ENCODE data around the gene PIP4K2C.
"Not testable (repeated sequence)": the region's sequence is repeated elsewhere in the genome, so short reads cannot be mapped to it uniquely, and the experiment has no call there.

Gene PIP4K2C

DNA sequence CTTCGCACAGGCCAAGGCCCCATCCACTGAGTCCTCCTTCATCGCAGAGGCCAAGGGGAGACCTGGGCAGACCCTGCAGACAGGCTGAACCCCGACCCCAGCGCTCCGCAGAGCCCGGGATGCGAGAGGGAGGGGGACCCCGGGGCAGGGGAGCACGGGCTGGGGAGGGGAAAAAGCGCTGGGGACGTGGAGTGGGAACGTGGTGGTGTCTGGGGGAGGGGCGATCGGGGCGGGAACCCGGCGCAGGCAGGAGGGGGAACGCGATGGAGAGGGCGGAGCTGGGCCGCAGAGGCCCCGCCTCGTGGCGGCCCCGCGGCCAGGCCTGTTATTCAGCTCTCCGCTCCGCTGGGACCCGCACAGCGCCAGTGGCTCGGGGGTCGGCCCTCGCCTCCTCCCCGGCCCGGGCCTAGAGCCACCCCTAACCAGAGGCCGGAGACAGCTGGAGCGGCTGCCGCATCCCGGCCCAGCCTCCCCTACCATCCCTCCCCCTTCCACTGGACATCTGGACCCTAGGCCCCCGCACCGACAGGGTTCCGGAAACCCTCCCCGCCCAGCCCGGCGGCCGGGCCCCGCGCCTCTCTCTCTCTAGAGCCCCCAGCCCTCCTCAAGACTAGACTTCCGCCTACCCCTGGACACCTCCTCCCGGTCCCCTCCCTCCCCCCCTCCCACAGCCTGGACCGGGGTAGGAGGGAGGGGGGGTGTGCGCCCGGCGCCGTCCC is 20.3 kb downstream of the PIP4K2C start, which contains the start of gene ARHGEF25:
ARHGEF25 (plus strand) TSS at position 328 of the 719 bp plus-strand sequence. CDS start 460 bp downstream, outside the sequence.
- DNase-seq: peak; percentile 54

- DNase-seq: no peak
Measured at GRCh38 chr12:57611827-57612710, 21.1 kb downstream of the PIP4K2C start.

DNA sequence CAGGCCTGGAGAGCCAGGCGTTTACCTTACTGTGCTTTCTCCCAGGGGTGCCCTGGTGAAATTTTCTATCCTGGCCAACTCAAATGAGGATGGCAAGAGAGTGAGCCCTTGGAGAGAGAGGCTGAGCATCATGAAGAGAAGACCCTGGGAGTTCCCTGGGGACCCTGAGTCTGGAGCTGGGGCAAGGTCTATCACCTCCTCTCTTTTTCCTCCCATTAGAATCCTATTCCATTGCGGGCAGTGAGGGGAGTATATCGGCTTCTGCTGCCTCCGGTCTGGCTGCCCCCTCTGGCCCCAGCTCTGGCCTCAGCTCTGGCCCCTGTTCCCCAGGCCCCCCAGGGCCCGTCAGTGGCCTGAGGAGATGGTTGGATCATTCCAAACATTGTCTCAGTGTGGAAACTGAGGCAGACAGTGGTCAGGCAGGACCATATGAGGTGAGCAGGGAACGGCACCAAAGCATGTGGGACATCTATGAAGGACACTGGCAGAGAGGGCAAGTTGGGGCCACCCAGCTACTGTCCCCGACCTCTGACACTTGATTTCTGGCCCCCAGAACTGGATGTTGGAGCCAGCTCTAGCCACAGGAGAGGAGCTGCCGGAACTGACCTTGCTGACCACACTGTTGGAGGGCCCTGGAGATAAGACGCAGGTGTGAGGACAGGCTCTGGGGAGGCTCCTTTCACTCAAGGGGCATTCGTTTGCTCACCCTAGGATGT is 21.9 kb downstream of the PIP4K2C start:
- DNase-seq: no peak

- DNase-seq: no peak
Measured at GRCh38 chr12:57613427-57614109, 22.6 kb downstream of the PIP4K2C start.

GRCh38 chr12:57614178-57614947 is 23.4 kb downstream of the PIP4K2C start:
- DNase-seq: no peak

- no peak for DNase-seq
Measured at GRCh38 chr12:57614948-57615500, 24.0 kb downstream of the PIP4K2C start.

GRCh38 chr12:57615637-57616036 is 24.6 kb downstream of the PIP4K2C start:
- DNase-seq: no peak

DNA sequence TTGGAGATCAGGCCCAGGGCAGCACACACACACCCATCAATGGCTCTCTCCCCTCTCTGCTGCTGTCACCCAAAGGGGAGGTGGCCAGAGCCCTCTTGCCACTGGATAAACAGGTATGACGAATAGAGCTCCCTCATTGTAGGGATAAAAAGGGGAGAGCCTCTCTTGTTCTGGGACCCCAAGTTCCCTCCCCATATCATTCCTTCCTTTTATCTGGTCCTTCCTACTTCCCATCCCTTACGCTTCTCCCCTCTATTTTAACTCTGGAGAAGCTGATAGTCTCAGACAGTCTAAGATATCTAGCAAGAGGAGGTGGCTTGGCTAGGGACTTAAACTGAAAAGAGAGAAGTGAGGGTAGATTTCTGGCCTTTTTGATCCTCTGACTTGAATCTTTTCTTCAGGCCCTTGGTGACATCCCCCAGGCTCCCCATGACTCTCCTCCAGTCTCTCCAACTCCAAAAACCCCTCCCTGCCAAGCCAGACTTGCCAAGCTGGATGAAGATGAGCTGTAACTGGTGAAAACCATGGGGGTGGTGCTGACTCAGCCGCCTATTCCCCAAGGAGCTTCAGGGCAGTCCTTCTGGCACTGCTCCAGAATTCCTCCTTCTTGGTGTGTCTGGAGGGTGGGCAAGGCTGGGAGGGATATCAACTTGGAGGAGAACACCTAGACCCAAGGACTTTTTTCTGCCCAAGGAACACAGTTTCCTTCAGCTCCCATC is 25.6 kb downstream of the PIP4K2C start:
- DNase-seq: no peak

- no peak for DNase-seq
Measured at GRCh38 chr12:57617942-57618341, 26.9 kb downstream of the PIP4K2C start.

DNA sequence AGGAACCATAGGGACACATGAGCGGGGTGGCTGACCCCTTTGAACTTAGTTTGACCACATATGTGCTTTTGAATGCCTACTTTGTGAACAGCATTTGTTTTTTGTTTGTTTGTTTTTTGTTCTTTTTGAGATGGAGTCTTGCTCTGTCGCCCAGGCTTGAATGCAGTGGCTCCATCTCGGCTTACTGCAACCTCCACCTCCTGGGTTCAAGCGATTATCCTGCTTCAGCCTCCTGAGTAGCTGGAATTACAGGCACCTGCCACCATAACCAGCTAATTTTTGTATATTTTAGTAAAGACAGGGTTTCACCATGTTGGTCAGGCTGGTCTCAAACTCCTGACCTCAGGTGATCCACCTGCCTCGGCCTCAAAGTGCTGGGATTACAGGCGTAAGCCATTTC is 27.4 kb downstream of the PIP4K2C start:
- not testable (repeated sequence) for DNase-seq

DNA sequence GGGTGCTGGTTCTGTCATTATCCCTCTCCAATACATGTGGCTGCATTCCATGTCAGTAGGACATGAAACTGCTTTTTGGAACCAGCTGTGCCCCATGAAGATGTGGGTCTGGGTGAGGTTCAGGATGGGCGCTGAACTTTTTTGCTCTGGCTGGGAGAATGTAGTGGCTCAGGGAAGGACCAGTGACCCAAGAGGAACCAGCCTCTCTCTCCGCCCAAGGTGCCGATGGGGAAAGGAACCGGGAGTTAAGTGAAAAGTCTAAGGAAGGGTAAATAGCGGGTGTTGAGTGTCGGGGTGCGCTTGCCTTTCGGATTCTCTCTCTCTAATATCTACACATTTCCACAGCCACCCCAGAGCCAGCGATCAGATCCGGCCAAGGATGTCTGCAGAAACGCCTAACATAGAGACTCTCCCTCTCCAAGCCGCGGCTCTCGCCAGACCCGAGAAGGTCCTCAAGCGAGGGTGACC is 28.0 kb downstream of the PIP4K2C start:
- DNase-seq: no peak

- no peak for DNase-seq
Measured at GRCh38 chr12:57619434-57620244, 28.6 kb downstream of the PIP4K2C start.

DNA sequence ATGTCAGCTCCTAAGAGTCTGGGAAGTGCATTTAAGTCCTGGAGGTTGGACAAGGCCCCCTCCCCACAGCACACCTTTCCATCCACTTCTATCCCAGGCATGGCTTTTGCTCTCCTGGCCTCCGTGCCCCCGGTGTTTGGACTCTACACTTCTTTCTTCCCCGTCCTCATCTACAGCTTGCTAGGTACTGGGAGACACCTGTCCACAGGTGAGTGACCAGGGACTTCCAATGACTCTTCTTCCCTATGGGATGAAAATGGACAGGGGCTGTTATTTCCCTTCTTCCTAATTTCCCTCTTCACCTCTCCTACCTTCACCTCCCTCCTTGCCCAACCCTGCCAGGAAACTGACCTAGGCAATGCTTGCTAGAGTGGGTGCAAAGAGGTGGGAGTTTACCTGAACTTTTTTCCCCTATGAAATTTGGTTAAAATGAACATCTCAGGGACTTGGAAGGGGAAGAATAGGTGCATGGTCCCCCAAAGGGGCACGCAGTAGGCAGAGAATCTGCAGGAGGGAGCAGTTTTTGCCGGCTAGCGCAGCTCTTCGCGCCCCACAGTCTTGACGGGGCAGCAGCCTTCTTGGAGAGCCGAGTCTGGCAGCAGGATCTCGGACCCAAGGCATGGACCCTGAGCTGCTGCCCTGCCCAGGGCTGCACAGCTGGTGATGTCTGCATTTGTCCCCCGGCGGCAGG is 29.4 kb downstream of the PIP4K2C start:
- DNase-seq: no peak

GRCh38 chr12:57620936-57621496 is 30.0 kb downstream of the PIP4K2C start:
- DNase-seq: no peak

GRCh38 chr12:57621497-57622292 is 30.7 kb downstream of the PIP4K2C start:
- DNase-seq: no peak

GRCh38 chr12:57622293-57623245 is 31.6 kb downstream of the PIP4K2C start:
- no peak for DNase-seq

GRCh38 chr12:57623385-57623784 is 32.4 kb downstream of the PIP4K2C start:
- no peak for DNase-seq
